GM13976 (cell line): ENCODE results near the gene COL26A1.
A peak's percentile ranks its signal among the peaks of the same experiment; 100 is the strongest.
"Not testable (repeated sequence)": the region's sequence is repeated elsewhere in the genome, so short reads cannot be mapped to it uniquely, and the experiment has no call there.

Source experiments
- DNase-seq: peaks from one replicate; pipeline ENCODE4 v3.0.0; 2012; ENCODE audit warnings: low spot score
- CTCF ChIP-seq: IDR thresholded peaks from 2 replicates; pipeline ENCODE4 v1.5.1; 2012; ENCODE audit warnings: borderline replicate concordance, mild to moderate bottlenecking; ENCODE audit not compliant: insufficient read depth; ENCODE audit errors: extremely low read depth, missing control alignments, control extremely low read depth
- in situ Hi-C: fragments of 300-500 bp; cut with MboI; formaldehyde crosslinking; loops from one replicate; pipeline ENCODE4 v1.12.0; 2022; ENCODE audit warnings: low sequenced_read_pairs, mixed read lengths, inconsistent platforms; ENCODE audit not compliant: unreplicated experiment

Gene COL26A1

GRCh38 chr7:101555921-101556275, 193.2 kb downstream of the COL26A1 start:
- TF ChIP-seq CTCF: no peak
- peak; percentile 10 for DNase-seq
- in situ Hi-C loops: no loop called here

GRCh38 chr7:101556453-101556968, 193.8 kb downstream of the COL26A1 start:
- no peak for DNase-seq
- no peak for TF ChIP-seq CTCF
- in situ Hi-C loops: no loop called here

- peak; percentile 8 for DNase-seq
- TF ChIP-seq CTCF: no peak
- in situ Hi-C loops: no loop called here
Observed at GRCh38 chr7:101557421-101557820, 194.7 kb downstream of the COL26A1 start.

GRCh38 chr7:101557978-101558741, 195.5 kb downstream of the COL26A1 start:
- peak; percentile 23 for DNase-seq
- TF ChIP-seq CTCF: no peak
- in situ Hi-C loops: no loop called here

- in situ Hi-C loops: no loop called here
- DNase-seq: no peak
- no peak for TF ChIP-seq CTCF
Observed at GRCh38 chr7:101558742-101559325, 196.2 kb downstream of the COL26A1 start.

GRCh38 chr7:101559586-101559985, 196.9 kb downstream of the COL26A1 start:
- DNase-seq: peak; percentile 3
- in situ Hi-C loops: no loop called here
- TF ChIP-seq CTCF: no peak

- in situ Hi-C loops: not testable (repeated sequence)
Observed at GRCh38 chr7:101560021-101560420, 197.3 kb downstream of the COL26A1 start.

More at GRCh38 chr7:101560021-101560420, 197.3 kb downstream of the COL26A1 start:
- not testable (repeated sequence) for DNase-seq
